IMR-90 (cell line): ENCODE data around the gene TFB1M. TPM values are rescaled to one million over a fixed set of nuclear protein-coding genes. Genes with fewer than 3 reads are reported as not detected.

Experiments used
- ATAC-seq: fragments of 200-7000 bp; cut with Tn5 transposase; 2 replicates; pipeline ENCODE4 v1.9.1; 2020; ENCODE audit warnings: low read depth, mild to moderate bottlenecking, moderate library complexity
- BruUV-seq: library from RNA; stranded (reverse); fragments of 400-500 nt; replicated peaks from 2 replicates; lab custom pipeline; 2021; lab: Mats Ljungman, UMichigan
- CTCF ChIA-PET: fragments of 300-600 bp; formaldehyde crosslinking; extraction: SDS; loops from one replicate; lab custom pipeline; 2021; ENCODE audit warnings: antibody characterized with exemption; lab: Yijun Ruan, JAX
- POLR2A ChIA-PET: fragments of 300-600 bp; sonication (Branson Sonifier 250); formaldehyde crosslinking; loops from one replicate; lab custom pipeline; 2022; ENCODE audit warnings: antibody characterized with exemption; ENCODE audit not compliant: unreplicated experiment; lab: Charles Lee
- DNase-seq: peaks from one replicate; pipeline ENCODE4 v3.0.0; 2013
- H2AFZ ChIP-seq: replicated peaks from 2 replicates; pipeline ENCODE3; 2013; ENCODE audit warnings: low read length, mild to moderate bottlenecking; ENCODE audit not compliant: poor library complexity
- H2AK5ac ChIP-seq: 2 replicates; pipeline ENCODE4 v1.6.1; 2013; ENCODE audit warnings: low read depth, low read length, inconsistent platforms
- H2AK9ac ChIP-seq: replicated peaks from 2 replicates; pipeline ENCODE3; 2013; ENCODE audit warnings: mild to moderate bottlenecking, low read depth, low read length, moderate library complexity; ENCODE audit not compliant: poor library complexity
- H2BK120ac ChIP-seq: 2 replicates; pipeline ENCODE4 v1.6.1; 2013; ENCODE audit warnings: low read depth, low read length, inconsistent platforms
- H2BK15ac ChIP-seq: 3 replicates; pipeline ENCODE4 v1.6.1; 2013; ENCODE audit warnings: low read depth, low read length, inconsistent platforms
- H2BK20ac ChIP-seq: 2 replicates; pipeline ENCODE4 v1.6.1; 2013; ENCODE audit warnings: low read depth, mild to moderate bottlenecking, inconsistent platforms, low read length, moderate library complexity
- H2BK5ac ChIP-seq: 2 replicates; pipeline ENCODE4 v1.6.1; 2013; ENCODE audit warnings: mild to moderate bottlenecking, low read depth, low read length, inconsistent platforms; ENCODE audit not compliant: poor library complexity, severe bottlenecking
- H3K14ac ChIP-seq: replicated peaks from 2 replicates; pipeline ENCODE4 v1.6.1; 2013; ENCODE audit warnings: low read depth, low read length, inconsistent platforms
- H3K18ac ChIP-seq: 2 replicates; pipeline ENCODE4 v1.6.1; 2013; ENCODE audit warnings: low read depth, low read length, control low read depth
- H3K23ac ChIP-seq: 2 replicates; pipeline ENCODE4 v1.6.1; 2013; ENCODE audit warnings: low read depth, low read length, inconsistent platforms
- H3K27ac ChIP-seq: 2 replicates; pipeline ENCODE4 v1.5.1; 2013; ENCODE audit warnings: mild to moderate bottlenecking, control low read depth, low read length; ENCODE audit not compliant: insufficient read depth
- H3K27me3 ChIP-seq: 2 replicates; pipeline ENCODE4 v1.6.1; 2013; ENCODE audit warnings: low read length; ENCODE audit not compliant: control insufficient read depth, insufficient read depth
- H3K36me3 ChIP-seq: 2 replicates; pipeline ENCODE4 v1.6.1; 2013; ENCODE audit warnings: low read length, mixed read lengths; ENCODE audit not compliant: control insufficient read depth, insufficient read depth
- H3K4ac ChIP-seq: 2 replicates; pipeline ENCODE4 v1.6.1; 2013; ENCODE audit warnings: low read depth, low read length, inconsistent platforms
- H3K4me1 ChIP-seq: 2 replicates; pipeline ENCODE4 v1.6.1; 2013; ENCODE audit warnings: low read length, mixed read lengths; ENCODE audit not compliant: control insufficient read depth, insufficient read depth
- H3K4me2 ChIP-seq: 2 replicates; pipeline ENCODE4 v1.6.1; 2013; ENCODE audit warnings: low read depth, mild to moderate bottlenecking, control low read depth, low read length, moderate library complexity
- H3K4me3 ChIP-seq: 2 replicates; pipeline ENCODE4 v1.5.1; 2013; ENCODE audit warnings: low read depth, mild to moderate bottlenecking, control low read depth, low read length, moderate library complexity; ENCODE audit not compliant: insufficient read depth
- H3K56ac ChIP-seq: 2 replicates; pipeline ENCODE4 v1.6.1; 2013; ENCODE audit warnings: low read length, inconsistent platforms; ENCODE audit not compliant: insufficient read depth; ENCODE audit errors: extremely low read depth
- H3K79me1 ChIP-seq, 2 experiments: 2 replicates each; pipeline ENCODE4 v1.6.1; 2013; ENCODE audit warnings: low read length in 2 of 2, inconsistent platforms in 1 of 2, low read depth in 1 of 2
- H3K9ac ChIP-seq: 2 replicates; pipeline ENCODE4 v1.6.1; 2013; ENCODE audit warnings: low read depth, low read length, control low read depth
- H3K9me1 ChIP-seq: 2 replicates; pipeline ENCODE4 v1.6.1; 2013; ENCODE audit warnings: low read length, inconsistent platforms; ENCODE audit not compliant: insufficient read depth
- H3K9me3 ChIP-seq: 2 replicates; pipeline ENCODE4 v1.6.1; 2013; ENCODE audit warnings: low read length; ENCODE audit not compliant: control insufficient read depth, insufficient read depth
- H4K20me1 ChIP-seq: 2 replicates; pipeline ENCODE4 v1.6.1; 2013; ENCODE audit warnings: low read length, inconsistent platforms; ENCODE audit not compliant: insufficient read depth
- H4K5ac ChIP-seq: 2 replicates; pipeline ENCODE4 v1.6.1; 2013; ENCODE audit warnings: mild to moderate bottlenecking, low read depth, low read length, control low read depth
- H4K8ac ChIP-seq, 2 experiments: 2 replicates each; pipeline ENCODE4 v1.6.1; 2013; ENCODE audit warnings: low read depth in 2 of 2, low read length in 2 of 2, control low read depth in 1 of 2, inconsistent platforms in 1 of 2
- H4K91ac ChIP-seq: 2 replicates; pipeline ENCODE4 v1.6.1; 2013; ENCODE audit warnings: low read depth, low read length, inconsistent platforms; ENCODE audit not compliant: insufficient read depth
- MAZ ChIP-seq: IDR thresholded peaks from 2 replicates; pipeline ENCODE4 v1.6.1; 2012; ENCODE audit warnings: low read depth, mild to moderate bottlenecking, low read length, improper control_type of control experiment, moderate library complexity, borderline replicate concordance
- RCOR1 ChIP-seq: IDR thresholded peaks from 2 replicates; pipeline ENCODE4 v1.6.1; 2012; ENCODE audit warnings: mild to moderate bottlenecking, low read length, improper control_type of control experiment; ENCODE audit not compliant: insufficient replicate concordance
- WGBS, 2 experiments: methylation state at CpG; one replicate each; pipeline versions ENCODE4 v1.1.5 to v1.1.7; 2013; ENCODE audit warnings: missing lambda C conversion rate in 2 of 2; ENCODE audit not compliant: insufficient read length in 1 of 2; ENCODE audit errors: extremely low coverage in 2 of 2; 5-methylcytosine and 5-hydroxymethylcytosine counted together
- dilution Hi-C: fragments of 300-500 bp; cut with HindIII; formaldehyde crosslinking; loops from one replicate; pipeline ENCODE4 v1.14.3; 2018; ENCODE audit warnings: low sequenced_read_pairs; ENCODE audit not compliant: unreplicated experiment
- in situ Hi-C: fragments of 300-500 bp; cut with MboI; formaldehyde crosslinking; loops from 3 replicates; pipeline ENCODE4 v1.14.3; 2019; ENCODE audit warnings: low sequenced_read_pairs, inconsistent platforms, mixed read lengths
- intact Hi-C: fragments of 100-400 bp; cut with micrococcal nuclease; formaldehyde crosslinking; loops from 2 replicates; pipeline ENCODE4 v1.10.0; 2022
- polyA plus RNA-seq, 3 experiments: library from polyadenylated mRNA; depleted of rRNA; stranded (reverse); fragments of >200 nt; gene quantifications; 2 replicates each; pipeline ENCODE4 v1.2.3, GENCODE V29; 2012; ENCODE audit warnings: low replicate concordance in 1 of 3
- total RNA-seq: library from RNA; depleted of rRNA; stranded (reverse); fragments of >200 nt; gene quantifications from 2 replicates; pipeline ENCODE4 v1.2.3, GENCODE V29; 2012
- TF ChIP-seq, protein P1 (sequence below): conservative IDR thresholded peaks from 2 replicates; pipeline ENCODE4 v1.5.1; 2012; ENCODE audit warnings: mild to moderate bottlenecking, low read depth, low read length, improper control_type of control experiment
- TF ChIP-seq, protein P2 (sequence below): fragments of 150-350 bp; IDR thresholded peaks from 2 replicates; pipeline ENCODE4 v1.6.1; 2017; ENCODE audit warnings: mild to moderate bottlenecking, antibody characterized with exemption, low read length, low read depth

The TFB1M gene
- total and polyA plus RNA-seq, 2 of the 4 experiments (the other 2 are of a cell fraction), result 18.1 to 22.4 TPM

DNA sequence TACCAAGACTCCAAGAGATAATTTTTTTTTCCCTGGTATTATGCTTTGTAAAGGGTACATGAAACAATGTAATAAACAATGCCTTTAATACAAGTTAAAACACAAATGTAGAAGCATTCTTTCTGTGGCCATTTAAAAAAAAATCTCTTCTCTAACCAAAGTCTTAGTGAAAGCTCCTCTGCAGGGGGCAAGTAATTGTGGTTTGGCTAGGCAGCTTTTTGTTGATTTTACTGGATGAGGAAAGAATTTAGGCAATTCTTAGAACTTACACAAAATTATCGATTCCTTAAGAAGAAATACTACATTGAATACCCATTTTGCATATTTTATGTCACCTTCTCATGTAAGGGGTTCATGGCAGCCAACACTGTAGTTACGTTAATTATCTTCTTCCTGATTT lies 12.4 kb downstream of the TFB1M start:
- Histone ChIP-seq H3K23ac (no peak overlapping the region), H2AK9ac (no peak overlapping the region), H2BK120ac (no peak overlapping the region), H3K9me3 (no peaks in the 10 kb centered on the region), H4K91ac (no peak overlapping the region; the same call in 1 of the 2 replicates), H2BK5ac (peak overlapping the region; percentile 81), H2AK5ac (no peak overlapping the region), H2AFZ (no peak overlapping the region), H3K4me2 (no peak overlapping the region), H2BK15ac (no peak overlapping the region), H3K9ac (no peak overlapping the region), H4K8ac (no peak overlapping the region), H3K27ac (peak overlapping the region; percentile 37; the same call in 1 of the 2 replicates), H3K56ac (no peak overlapping the region), H4K20me1 (no peaks in the 10 kb centered on the region), H2BK20ac (no peak overlapping the region), H3K14ac (no peak overlapping the region), H3K27me3 (no peaks in the 10 kb centered on the region), H3K4me3 (no peak overlapping the region), H3K36me3 (peaks cover 8% of the 10 kb centered on the region), H3K9me1 (peaks cover 3% of the 10 kb centered on the region; the same call in 1 of the 2 replicates), H3K4me1 (0 out of 2 replicates have a peak, but pooled peaks cover 2% of the 10 kb centered on the region), H4K5ac (no peak overlapping the region), H3K79me1 (peaks cover 16 to 32% of the 10 kb centered on the region in 2 experiments), H3K4ac (no peak overlapping the region), H3K18ac (no peak overlapping the region)
- ATAC-seq (peak; percentile 77), DNase-seq (peak; percentile 55)
- in situ Hi-C loops, result no loop called here
- dilution Hi-C loops, result no loop called here
- ChIA-PET POLR2A (no interaction called here), CTCF (interaction anchor here (0.6 kb wide), 1 partner anchor 148 kb away, joined by 3 read pairs; no protein-coding TSS in a partner anchor)
- intact Hi-C loops, result no loop called here
- TF ChIP-seq RCOR1 (no peak), MAZ (no peak)
- TF ChIP-seq, protein P1, sequence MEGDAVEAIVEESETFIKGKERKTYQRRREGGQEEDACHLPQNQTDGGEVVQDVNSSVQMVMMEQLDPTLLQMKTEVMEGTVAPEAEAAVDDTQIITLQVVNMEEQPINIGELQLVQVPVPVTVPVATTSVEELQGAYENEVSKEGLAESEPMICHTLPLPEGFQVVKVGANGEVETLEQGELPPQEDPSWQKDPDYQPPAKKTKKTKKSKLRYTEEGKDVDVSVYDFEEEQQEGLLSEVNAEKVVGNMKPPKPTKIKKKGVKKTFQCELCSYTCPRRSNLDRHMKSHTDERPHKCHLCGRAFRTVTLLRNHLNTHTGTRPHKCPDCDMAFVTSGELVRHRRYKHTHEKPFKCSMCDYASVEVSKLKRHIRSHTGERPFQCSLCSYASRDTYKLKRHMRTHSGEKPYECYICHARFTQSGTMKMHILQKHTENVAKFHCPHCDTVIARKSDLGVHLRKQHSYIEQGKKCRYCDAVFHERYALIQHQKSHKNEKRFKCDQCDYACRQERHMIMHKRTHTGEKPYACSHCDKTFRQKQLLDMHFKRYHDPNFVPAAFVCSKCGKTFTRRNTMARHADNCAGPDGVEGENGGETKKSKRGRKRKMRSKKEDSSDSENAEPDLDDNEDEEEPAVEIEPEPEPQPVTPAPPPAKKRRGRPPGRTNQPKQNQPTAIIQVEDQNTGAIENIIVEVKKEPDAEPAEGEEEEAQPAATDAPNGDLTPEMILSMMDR, result no peak
- TF ChIP-seq, protein P2, sequence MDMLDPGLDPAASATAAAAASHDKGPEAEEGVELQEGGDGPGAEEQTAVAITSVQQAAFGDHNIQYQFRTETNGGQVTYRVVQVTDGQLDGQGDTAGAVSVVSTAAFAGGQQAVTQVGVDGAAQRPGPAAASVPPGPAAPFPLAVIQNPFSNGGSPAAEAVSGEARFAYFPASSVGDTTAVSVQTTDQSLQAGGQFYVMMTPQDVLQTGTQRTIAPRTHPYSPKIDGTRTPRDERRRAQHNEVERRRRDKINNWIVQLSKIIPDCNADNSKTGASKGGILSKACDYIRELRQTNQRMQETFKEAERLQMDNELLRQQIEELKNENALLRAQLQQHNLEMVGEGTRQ, result no peak
- BruUV-seq, result no TSS peak
- no CpG with 5 or more reads among the region's 2 CpGs for WGBS, 2 experiments
